HFFc6 (cell line): ENCODE data around the gene POGK. TPM values are rescaled to one million over a fixed set of nuclear protein-coding genes. Genes with fewer than 3 reads are reported as not detected.
A peak's percentile ranks its signal among the peaks of the same experiment; 100 is the strongest.

Source experiments
- DNase-seq: peaks from one replicate; pipeline ENCODE4 v3.0.0-alpha.2; 2018
- H3K27ac Mint-ChIP-seq: 2 replicates; pipeline ENCODE4 v1.8.0; 2020; ENCODE audit warnings: mild to moderate bottlenecking, mixed read lengths
- H3K27me3 Mint-ChIP-seq: 2 replicates; pipeline ENCODE4 v1.8.0; 2021; ENCODE audit warnings: mild to moderate bottlenecking, moderate library complexity, mixed read lengths; ENCODE audit not compliant: insufficient read depth
- H3K36me3 Mint-ChIP-seq: 2 replicates; pipeline ENCODE4 v1.8.0; 2021; ENCODE audit warnings: low read depth, mixed read lengths
- H3K4me1 Mint-ChIP-seq: 2 replicates; pipeline ENCODE4 v1.8.0; 2020; ENCODE audit warnings: low read depth, mixed read lengths
- H3K4me3 Mint-ChIP-seq: 2 replicates; pipeline ENCODE4 v1.8.0; 2020; ENCODE audit warnings: mild to moderate bottlenecking, moderate library complexity, mixed read lengths
- H3K9me3 Mint-ChIP-seq: 2 replicates; pipeline ENCODE4 v1.8.0; 2020; ENCODE audit warnings: mild to moderate bottlenecking, mixed read lengths
- total RNA-seq, 6 experiments: library from RNA; stranded (reverse); fragmentation: NEBNext Ultra II Directional; extraction: Animal tissue kit (Norgen Biotek cat#: 25700); gene quantifications; 2 replicates in 1 of 6; 3 replicates in 5 of 6; pipeline ENCODE4 v1.2.3, GENCODE V29; 2021
- TF ChIP-seq, protein P1 (sequence below): fragments of 200-600 bp; sonication (generic); IDR thresholded peaks from 2 replicates; pipeline ENCODE4 v1.5.0; 2021; ENCODE audit warnings: antibody characterized with exemption, mild to moderate bottlenecking

POGK gene
- total RNA-seq, 6 experiments from 2014 or later, result 27.6 to 36.3 (median 29.4) TPM

DNA sequence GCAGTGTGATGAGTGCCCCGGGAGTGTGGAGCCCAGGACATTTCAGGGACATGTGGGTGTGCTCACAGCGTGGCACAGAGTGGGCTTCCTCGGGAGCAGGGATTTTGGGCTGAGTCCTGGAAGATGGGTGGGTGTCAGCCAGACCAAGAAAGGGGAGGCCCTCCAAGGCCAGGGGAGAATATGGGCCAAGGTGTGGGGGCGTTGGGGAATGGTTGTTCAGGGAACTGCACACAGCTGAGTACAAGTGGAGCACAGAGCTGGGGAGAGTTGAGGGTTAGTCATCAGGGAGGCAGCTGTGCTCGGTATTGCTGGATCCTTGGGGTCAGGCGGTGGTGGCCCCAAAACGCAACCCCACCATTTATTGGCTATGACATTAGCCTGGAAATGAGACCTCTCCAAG is 5.5 kb downstream of the POGK start:
- TF ChIP-seq, protein P1, sequence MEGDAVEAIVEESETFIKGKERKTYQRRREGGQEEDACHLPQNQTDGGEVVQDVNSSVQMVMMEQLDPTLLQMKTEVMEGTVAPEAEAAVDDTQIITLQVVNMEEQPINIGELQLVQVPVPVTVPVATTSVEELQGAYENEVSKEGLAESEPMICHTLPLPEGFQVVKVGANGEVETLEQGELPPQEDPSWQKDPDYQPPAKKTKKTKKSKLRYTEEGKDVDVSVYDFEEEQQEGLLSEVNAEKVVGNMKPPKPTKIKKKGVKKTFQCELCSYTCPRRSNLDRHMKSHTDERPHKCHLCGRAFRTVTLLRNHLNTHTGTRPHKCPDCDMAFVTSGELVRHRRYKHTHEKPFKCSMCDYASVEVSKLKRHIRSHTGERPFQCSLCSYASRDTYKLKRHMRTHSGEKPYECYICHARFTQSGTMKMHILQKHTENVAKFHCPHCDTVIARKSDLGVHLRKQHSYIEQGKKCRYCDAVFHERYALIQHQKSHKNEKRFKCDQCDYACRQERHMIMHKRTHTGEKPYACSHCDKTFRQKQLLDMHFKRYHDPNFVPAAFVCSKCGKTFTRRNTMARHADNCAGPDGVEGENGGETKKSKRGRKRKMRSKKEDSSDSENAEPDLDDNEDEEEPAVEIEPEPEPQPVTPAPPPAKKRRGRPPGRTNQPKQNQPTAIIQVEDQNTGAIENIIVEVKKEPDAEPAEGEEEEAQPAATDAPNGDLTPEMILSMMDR, result no peak
- H3K36me3 Mint-ChIP-seq, result peaks cover 69% of the 10 kb centered on the region
- peak overlapping the region; percentile 74 for H3K27ac Mint-ChIP-seq
- no peaks in the 10 kb centered on the region for H3K27me3 Mint-ChIP-seq
- H3K4me1 Mint-ChIP-seq, result peaks cover 63% of the 10 kb centered on the region
- peak overlapping the region; percentile 39; the same call in 1 of the 2 replicates for H3K4me3 Mint-ChIP-seq
- DNase-seq, result no peak
- no peaks in the 10 kb centered on the region for H3K9me3 Mint-ChIP-seq

- Mint-ChIP-seq H3K27me3 (no peaks in the 10 kb centered on the region), H3K4me3 (no peak overlapping the region), H3K4me1 (peaks cover 32% of the 10 kb centered on the region), H3K36me3 (peaks cover 75% of the 10 kb centered on the region), H3K9me3 (no peaks in the 10 kb centered on the region), H3K27ac (no peak overlapping the region)
- no peak for DNase-seq
- TF ChIP-seq, protein P1, result no peak
Observed at GRCh38 chr1:166848193-166848592, 8.9 kb downstream of the POGK start.

- peaks cover 77% of the 10 kb centered on the region for H3K36me3 Mint-ChIP-seq
- H3K9me3 Mint-ChIP-seq, result no peaks in the 10 kb centered on the region
- H3K4me1 Mint-ChIP-seq, result peaks cover 27% of the 10 kb centered on the region
- H3K4me3 Mint-ChIP-seq, result no peak overlapping the region
- H3K27ac Mint-ChIP-seq, result no peak overlapping the region
- TF ChIP-seq, protein P1, result no peak
- DNase-seq, result no peak
- H3K27me3 Mint-ChIP-seq, result no peaks in the 10 kb centered on the region
Observed at GRCh38 chr1:166849135-166849534, 9.9 kb downstream of the POGK start.

- Mint-ChIP-seq H3K9me3 (no peaks in the 10 kb centered on the region), H3K36me3 (peaks cover 59% of the 10 kb centered on the region), H3K27me3 (no peaks in the 10 kb centered on the region; the same call in 1 of the 2 replicates), H3K4me1 (peaks cover 13% of the 10 kb centered on the region), H3K27ac (no peak overlapping the region), H3K4me3 (no peak overlapping the region)
- DNase-seq, result no peak
- TF ChIP-seq, protein P1, result no peak
Observed at GRCh38 chr1:166852918-166853317, 13.6 kb downstream of the POGK start.

DNA sequence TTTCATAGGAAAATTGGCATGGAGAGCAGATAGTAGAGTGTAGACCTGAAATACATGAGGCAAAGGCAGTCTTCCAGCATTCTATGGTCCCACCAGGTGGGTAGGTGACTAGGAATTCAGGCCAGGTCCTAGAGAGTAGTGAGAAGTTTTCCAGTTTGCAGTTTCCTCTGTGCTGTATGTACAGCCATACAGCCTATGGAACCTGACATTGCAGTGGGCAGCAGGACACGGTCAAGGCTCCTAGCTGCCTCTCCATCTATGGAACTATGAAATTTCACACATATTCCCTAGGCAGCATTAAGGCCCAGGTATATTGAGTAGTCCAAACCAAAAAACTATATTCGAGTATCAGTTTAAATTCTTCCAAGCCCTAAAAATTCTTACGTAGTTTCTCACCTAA is 16.3 kb downstream of the POGK start:
- Mint-ChIP-seq H3K4me1 (peaks cover 12% of the 10 kb centered on the region), H3K4me3 (no peak overlapping the region), H3K9me3 (no peaks in the 10 kb centered on the region), H3K27ac (no peak overlapping the region), H3K27me3 (no peaks in the 10 kb centered on the region; the same call in 1 of the 2 replicates), H3K36me3 (peaks cover 51% of the 10 kb centered on the region)
- TF ChIP-seq, protein P1, result no peak
- DNase-seq, result no peak

DNA sequence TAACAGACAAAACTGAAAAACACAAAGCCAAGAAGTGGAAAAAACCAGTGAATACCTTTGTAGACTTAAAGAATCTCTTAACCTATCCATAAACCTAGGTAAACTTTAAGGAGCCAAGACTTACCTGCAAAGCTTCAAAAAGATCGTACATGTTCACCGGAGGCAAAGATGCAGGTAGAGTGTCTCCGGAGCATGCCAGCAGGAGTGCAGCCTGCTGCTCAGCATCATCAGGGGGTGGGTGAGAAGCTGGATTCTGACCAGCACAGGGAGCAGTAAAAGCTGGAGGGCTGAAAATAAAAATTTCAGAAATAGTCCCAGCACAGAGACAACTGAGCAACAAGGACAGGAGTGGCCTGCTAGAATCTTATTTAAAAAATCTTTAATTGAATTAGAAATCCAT is 18.7 kb downstream of the POGK start:
- no peak for DNase-seq
- peaks cover 35% of the 10 kb centered on the region for H3K36me3 Mint-ChIP-seq
- H3K27me3 Mint-ChIP-seq, result no peaks in the 10 kb centered on the region; the same call in 1 of the 2 replicates
- H3K4me1 Mint-ChIP-seq, result peaks cover 12% of the 10 kb centered on the region
- TF ChIP-seq, protein P1, result no peak
- H3K4me3 Mint-ChIP-seq, result no peak overlapping the region
- no peak overlapping the region for H3K27ac Mint-ChIP-seq
- H3K9me3 Mint-ChIP-seq, result no peaks in the 10 kb centered on the region
